ENCODE results near the gene OPN4.

OPN4 gene

GRCh38 chr10:86662186-86663045, 8.1 kb downstream of the OPN4 start:
- no peak for ATAC-seq
- DNase-seq = no peak

- DNase-seq = no peak
- no peak for ATAC-seq
These were observed 8.6 kb downstream of the OPN4 start for GRCh38 chr10:86663046-86663345.

GRCh38 chr10:86663576-86664339, 9.4 kb downstream of the OPN4 start:
- DNase-seq = no peak
- ATAC-seq = no peak

GRCh38 chr10:86664341-86665217, 10.2 kb downstream of the OPN4 start:
- no peak for DNase-seq
- no peak for ATAC-seq

- DNase-seq (no peak), ATAC-seq (no peak)
These were observed 10.9 kb downstream of the OPN4 start for GRCh38 chr10:86665218-86665607.

- ATAC-seq (no peak), DNase-seq (no peak)
These were observed 11.5 kb downstream of the OPN4 start for GRCh38 chr10:86665868-86666267.

GRCh38 chr10:86666538-86666937, 12.2 kb downstream of the OPN4 start:
- DNase-seq = no peak
- no peak for ATAC-seq

- ATAC-seq (no peak), DNase-seq (no peak)
These were observed 13.3 kb downstream of the OPN4 start for GRCh38 chr10:86667421-86668181.

- no peak for ATAC-seq
These were observed 14.2 kb downstream of the OPN4 start, which contains the start of gene LDB3 for GRCh38 chr10:86668297-86669165. TSS of gene LDB3 (plus strand) at chr10:86668511. CDS start at chr10:86668692, 181 bp downstream.

GRCh38 chr10:86670290-86670811, 16.0 kb downstream of the OPN4 start:
- ATAC-seq (no peak), DNase-seq (no peak)

More at GRCh38 chr10:86668297-86669165, 14.2 kb downstream of the OPN4 start, which contains the start of gene LDB3:
- no peak for DNase-seq

- DNase-seq (no peak), ATAC-seq (no peak)
These were observed 16.5 kb downstream of the OPN4 start for GRCh38 chr10:86670876-86671275.

GRCh38 chr10:86671419-86671818, 17.1 kb downstream of the OPN4 start:
- no peak for DNase-seq
- no peak for ATAC-seq

GRCh38 chr10:86671985-86672710, 17.8 kb downstream of the OPN4 start:
- DNase-seq = no peak
- no peak for ATAC-seq

- DNase-seq = no peak
- no peak for ATAC-seq
These were observed 19.0 kb downstream of the OPN4 start for GRCh38 chr10:86673216-86673826.

- DNase-seq = no peak
- no peak for ATAC-seq
These were observed 19.7 kb downstream of the OPN4 start for GRCh38 chr10:86673827-86674581.

- DNase-seq = no peak
- no peak for ATAC-seq
These were observed 20.6 kb downstream of the OPN4 start for GRCh38 chr10:86674912-86675311.

GRCh38 chr10:86677374-86677773, 23.0 kb downstream of the OPN4 start:
- no peak for DNase-seq
- ATAC-seq = no peak

GRCh38 chr10:86678999-86679792, 24.8 kb downstream of the OPN4 start:
- DNase-seq = no peak
- no peak for ATAC-seq
